ENCODE measurements around the gene AQP10.

- no peak for TF ChIP-seq POLR2A (IDR thresholded peaks at IDR 0.05; ENCODE audit: low read depth, low read length)
- TF ChIP-seq POLR2AphosphoS5 (IDR thresholded peaks at IDR 0.05; ENCODE audit: low read depth, low read length), result no peak
- TF ChIP-seq TAF1 (IDR thresholded peaks at IDR 0.05; ENCODE audit: borderline replicate concordance, low read depth, low read length), result no peak
These were observed 32.6 kb downstream of the AQP10 start for GRCh38 chr1:154353460-154353904.
